K562 (cell line): ENCODE measurements around the gene MIDN. TPM values are rescaled to one million over a fixed set of nuclear protein-coding genes. Genes with fewer than 3 reads are reported as not detected.

Source experiments
- AFF4 ChIP-seq: sonication (generic); formaldehyde crosslinking; IDR thresholded peaks from 2 replicates; pipeline ENCODE4 v1.8.0; 2023; ENCODE audit warnings: mild to moderate bottlenecking, missing genetic modification reagents
- BHLHE40 ChIP-seq: IDR thresholded peaks from 2 replicates; pipeline ENCODE4 v1.6.1; 2011; ENCODE audit warnings: low read length, improper control_type of control experiment
- C11orf30 ChIP-seq: fragments of 450-650 bp; IDR thresholded peaks from 2 replicates; pipeline ENCODE4 v1.6.1; 2016; ENCODE audit warnings: low read depth, mild to moderate bottlenecking
- DDX20 ChIP-seq: fragments of 450-650 bp; IDR thresholded peaks from 2 replicates; pipeline ENCODE4 v1.6.1; 2016; ENCODE audit warnings: missing genetic modification characterization, low read depth, mild to moderate bottlenecking, missing compliant biosample characterization, moderate library complexity
- DLX4 ChIP-seq: fragments of 250-450 bp; sonication (Bioruptor Pico); IDR thresholded peaks from 2 replicates; pipeline ENCODE4 v1.6.1; 2021; ENCODE audit warnings: mild to moderate bottlenecking
- EZH2 ChIP-seq: IDR thresholded peaks from 2 replicates; pipeline ENCODE4 v1.6.1; 2012; ENCODE audit warnings: low read depth, mild to moderate bottlenecking, inconsistent platforms, low read length, borderline replicate concordance
- RBM22 ChIP-seq: fragments of 200-400 bp; formaldehyde crosslinking; IDR thresholded peaks from 2 replicates; pipeline ENCODE4 v1.6.1; 2018; ENCODE audit warnings: low read length, low read depth; ENCODE audit not compliant: poor library complexity, severe bottlenecking
- RNF219 ChIP-seq: fragments of 250-450 bp; sonication (Bioruptor Pico); IDR thresholded peaks from 2 replicates; pipeline ENCODE4 v1.5.0; 2022; ENCODE audit warnings: mild to moderate bottlenecking
- SMARCE1 ChIP-seq: fragments of 450-650 bp; IDR thresholded peaks from 2 replicates; pipeline ENCODE4 v1.7.1; 2016; ENCODE audit warnings: mild to moderate bottlenecking
- SPI1 ChIP-seq: IDR thresholded peaks from 2 replicates; pipeline ENCODE4 v1.6.1; 2011; ENCODE audit warnings: low read depth, low read length, control low read depth, borderline replicate concordance
- ZBTB11 ChIP-seq, 3 experiments: fragments of 200-800 bp in 1 of 3; fragments of 250-450 bp in 1 of 3; fragments of 450-650 bp in 1 of 3; sonication (Bioruptor Pico) in 1 of 3; sonication (Bioruptor generic) in 1 of 3; formaldehyde crosslinking in 1 of 3; IDR thresholded peaks; 2 replicates each; pipeline versions ENCODE4 v1.6.1 to v1.8.0; 2016 to 2022; ENCODE audit warnings: mild to moderate bottlenecking in 2 of 3, missing genetic modification characterization in 2 of 3, missing compliant biosample characterization in 1 of 3, moderate library complexity in 1 of 3
- ZNF24 ChIP-seq: fragments of 450-650 bp; IDR thresholded peaks from 2 replicates; pipeline ENCODE4 v1.6.1; 2016
- ZNF253 ChIP-seq: fragments of 250-450 bp; sonication (Bioruptor Pico); conservative IDR thresholded peaks from 2 replicates; pipeline ENCODE4 v1.6.1; 2021; ENCODE audit warnings: mild to moderate bottlenecking
- ZNF41 ChIP-seq: fragments of 250-450 bp; sonication (Bioruptor Pico); conservative IDR thresholded peaks from 2 replicates; pipeline ENCODE4 v1.4.0; 2020; ENCODE audit warnings: mild to moderate bottlenecking
- ZNF668 ChIP-seq: fragments of 250-450 bp; sonication (Bioruptor Pico); IDR thresholded peaks from 2 replicates; pipeline ENCODE4 v1.8.0; 2022; ENCODE audit warnings: mild to moderate bottlenecking, inconsistent platforms
- polyA plus RNA-seq, 8 experiments: library from polyadenylated mRNA; depleted of rRNA in 4 of 8; stranded (reverse) in 5 of 8; unstranded in 3 of 8; fragments of >200 nt; fragmentation: Nextera tagmentation in 2 of 8; fragmentation: Illumina TruSeq in 1 of 8; extraction: Ambion mirVana in 2 of 8; extraction: Trizol in 1 of 8; gene quantifications; 2 replicates each; pipeline versions ENCODE4 v1.2.1 to v1.2.3, GENCODE V29; 2011 to 2014; ENCODE audit warnings: inconsistent platforms in 1 of 8, missing spikeins in 1 of 8
- total RNA-seq, 7 experiments: library from RNA; depleted of rRNA in 6 of 7; stranded (reverse); fragments of >200 nt in 6 of 7; fragmentation: Illumina TruSeq in 2 of 7; extraction: Trizol in 2 of 7; gene quantifications; 2 replicates each; pipeline versions ENCODE4 v1.2.1 to v1.2.3, GENCODE V29; 2011 to 2021; ENCODE audit warnings: low replicate concordance in 1 of 7

MIDN gene
- total and polyA plus RNA-seq, 9 of the 15 experiments (the other 6 are each of a cell fraction or from before 2014, with no cell fraction given) = 0.17 to 120 (median 10.1) TPM

GRCh38 chr19:1266129-1266915 lies 17.9 kb downstream of the MIDN start (continued):
- TF ChIP-seq SPI1 = no peak
- TF ChIP-seq BHLHE40 = peak; percentile 16; the same call in 1 of the 2 replicates
- TF ChIP-seq ZNF41 = no peak
- TF ChIP-seq ZNF24 = no peak
- peak in 1 of 3 experiments; percentile 22; a peak in 1 of 6 replicates for TF ChIP-seq ZBTB11 (CRISPR knock-in tag; IDR thresholded peaks at IDR 0.05)
- no peak for TF ChIP-seq DLX4
- no peak for TF ChIP-seq C11orf30
- no peak for TF ChIP-seq EZH2
- TF ChIP-seq DDX20 (tag) = no peak
- peak; percentile 30; the same call in 1 of the 2 replicates for TF ChIP-seq SMARCE1
- TF ChIP-seq RNF219 (CRISPR knock-in tag) = no peak
- 0 out of 2 replicates have a peak, but pooled peaks have one; percentile 10 for TF ChIP-seq AFF4 (CRISPR knock-in tag)
- TF ChIP-seq RBM22 = no peak
- TF ChIP-seq ZNF253 (CRISPR knock-in tag) = no peak
- TF ChIP-seq ZNF668 (CRISPR knock-in tag) = no peak
